KMS-11 (cell line): ENCODE results near the gene VAV3.

Source experiments
- H2AFZ ChIP-seq: fragments of 200-600 bp; sonication (generic); 2 replicates; pipeline ENCODE4 v1.6.1; 2016; ENCODE audit warnings: antibody characterized with exemption, mixed run types, low read depth
- H3K27ac ChIP-seq: fragments of 200-600 bp; sonication (generic); 2 replicates; pipeline ENCODE4 v1.6.1; 2016; ENCODE audit warnings: mild to moderate bottlenecking, mixed run types
- H3K27me3 ChIP-seq: fragments of 200-600 bp; sonication (generic); 2 replicates; pipeline ENCODE4 v1.6.1; 2017; ENCODE audit warnings: mild to moderate bottlenecking, low read depth, mixed run types, moderate library complexity; ENCODE audit not compliant: insufficient read depth
- H3K36me3 ChIP-seq: fragments of 200-600 bp; sonication (generic); 2 replicates; pipeline ENCODE4 v1.6.1; 2017; ENCODE audit warnings: mild to moderate bottlenecking, mixed run types; ENCODE audit not compliant: insufficient read depth
- H3K4me1 ChIP-seq: fragments of 200-600 bp; sonication (generic); 2 replicates; pipeline ENCODE4 v1.6.1; 2016; ENCODE audit warnings: mild to moderate bottlenecking, low read depth, mixed run types; ENCODE audit not compliant: poor library complexity, severe bottlenecking
- H3K4me2 ChIP-seq: fragments of 200-600 bp; sonication (generic); 2 replicates; pipeline ENCODE4 v1.7.0; 2016; ENCODE audit warnings: mild to moderate bottlenecking, mixed run types
- H3K4me3 ChIP-seq: fragments of 200-600 bp; sonication (generic); IDR thresholded peaks from 2 replicates; pipeline ENCODE4 v1.6.1; 2017; ENCODE audit warnings: low read depth, low read length, mixed read lengths; ENCODE audit not compliant: insufficient read depth
- H3K79me2 ChIP-seq: fragments of 200-600 bp; sonication (generic); 2 replicates; pipeline ENCODE4 v1.6.1; 2016; ENCODE audit warnings: low read depth, mixed run types; ENCODE audit not compliant: insufficient read depth
- H3K9ac ChIP-seq: fragments of 200-600 bp; sonication (generic); 2 replicates; pipeline ENCODE4 v1.6.1; 2016; ENCODE audit warnings: mild to moderate bottlenecking, mixed run types
- H4K20me1 ChIP-seq: fragments of 200-600 bp; sonication (generic); 2 replicates; pipeline ENCODE4 v1.6.1; 2016; ENCODE audit warnings: mild to moderate bottlenecking, mixed run types; ENCODE audit not compliant: insufficient read depth
- TF ChIP-seq, protein P1 (sequence below): fragments of 200-600 bp; sonication (generic); conservative IDR thresholded peaks from 2 replicates; pipeline ENCODE4 v1.6.1; 2017; ENCODE audit warnings: low read depth, mild to moderate bottlenecking, antibody characterized with exemption, low read length, moderate library complexity, mixed read lengths

VAV3 gene

DNA sequence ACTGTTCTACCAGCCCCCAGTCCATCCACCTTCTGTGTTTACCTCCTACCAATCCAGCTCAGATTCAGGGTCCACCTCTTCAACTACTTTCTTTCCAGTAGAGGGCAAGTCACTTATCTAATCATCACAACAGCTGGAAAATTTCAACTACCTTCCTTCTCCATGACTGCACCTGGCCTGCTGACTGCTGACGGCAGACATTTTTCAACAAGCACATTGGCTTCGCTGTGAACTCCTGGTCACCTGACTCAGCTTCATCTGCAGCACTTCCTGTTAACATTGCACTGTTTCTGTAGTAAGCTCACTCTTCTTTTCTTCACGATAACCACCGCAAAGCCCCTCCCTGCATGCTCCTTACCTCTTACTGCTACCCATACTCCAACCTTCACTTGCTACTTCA lies 418.4 kb downstream of the VAV3 start:
- H2AFZ ChIP-seq, result no peak overlapping the region
- H3K4me1 ChIP-seq, result no peaks in the 10 kb centered on the region
- no peaks in the 10 kb centered on the region for H3K79me2 ChIP-seq
- no peak overlapping the region for H3K4me2 ChIP-seq
- H3K27ac ChIP-seq, result no peak overlapping the region
- no peaks in the 10 kb centered on the region for H3K36me3 ChIP-seq
- TF ChIP-seq, protein P1, sequence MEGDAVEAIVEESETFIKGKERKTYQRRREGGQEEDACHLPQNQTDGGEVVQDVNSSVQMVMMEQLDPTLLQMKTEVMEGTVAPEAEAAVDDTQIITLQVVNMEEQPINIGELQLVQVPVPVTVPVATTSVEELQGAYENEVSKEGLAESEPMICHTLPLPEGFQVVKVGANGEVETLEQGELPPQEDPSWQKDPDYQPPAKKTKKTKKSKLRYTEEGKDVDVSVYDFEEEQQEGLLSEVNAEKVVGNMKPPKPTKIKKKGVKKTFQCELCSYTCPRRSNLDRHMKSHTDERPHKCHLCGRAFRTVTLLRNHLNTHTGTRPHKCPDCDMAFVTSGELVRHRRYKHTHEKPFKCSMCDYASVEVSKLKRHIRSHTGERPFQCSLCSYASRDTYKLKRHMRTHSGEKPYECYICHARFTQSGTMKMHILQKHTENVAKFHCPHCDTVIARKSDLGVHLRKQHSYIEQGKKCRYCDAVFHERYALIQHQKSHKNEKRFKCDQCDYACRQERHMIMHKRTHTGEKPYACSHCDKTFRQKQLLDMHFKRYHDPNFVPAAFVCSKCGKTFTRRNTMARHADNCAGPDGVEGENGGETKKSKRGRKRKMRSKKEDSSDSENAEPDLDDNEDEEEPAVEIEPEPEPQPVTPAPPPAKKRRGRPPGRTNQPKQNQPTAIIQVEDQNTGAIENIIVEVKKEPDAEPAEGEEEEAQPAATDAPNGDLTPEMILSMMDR, result no peak
- H3K4me3 ChIP-seq, result no peak overlapping the region
- no peaks in the 10 kb centered on the region for H4K20me1 ChIP-seq
- no peak overlapping the region for H3K9ac ChIP-seq
- no peaks in the 10 kb centered on the region for H3K27me3 ChIP-seq

DNA sequence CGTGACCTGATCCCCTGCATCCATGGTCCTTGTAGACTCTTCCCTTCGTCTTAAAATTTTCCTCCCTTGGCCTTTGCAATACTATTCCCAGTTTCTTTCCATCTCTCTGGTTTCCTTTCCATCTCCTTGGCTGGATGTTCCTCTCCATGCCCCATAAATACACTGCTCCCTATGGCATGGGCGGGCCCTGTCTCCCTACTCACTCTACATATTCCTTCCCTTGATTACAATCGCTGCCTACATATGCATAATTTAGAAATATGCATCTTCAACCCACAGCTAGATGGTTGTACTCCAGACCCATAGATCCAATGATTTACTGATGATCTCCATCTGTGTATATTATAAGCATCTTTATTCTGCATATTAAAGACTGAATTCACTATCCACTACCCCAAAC lies 419.1 kb downstream of the VAV3 start:
- no peaks in the 10 kb centered on the region for H3K36me3 ChIP-seq
- no peaks in the 10 kb centered on the region for H3K27me3 ChIP-seq
- TF ChIP-seq, protein P1, result no peak
- H3K9ac ChIP-seq, result no peak overlapping the region
- H3K79me2 ChIP-seq, result no peaks in the 10 kb centered on the region
- H3K4me2 ChIP-seq, result no peak overlapping the region
- no peaks in the 10 kb centered on the region for H4K20me1 ChIP-seq
- H3K4me3 ChIP-seq, result no peak overlapping the region
- H2AFZ ChIP-seq, result no peak overlapping the region
- H3K4me1 ChIP-seq, result no peaks in the 10 kb centered on the region
- H3K27ac ChIP-seq, result no peak overlapping the region

DNA sequence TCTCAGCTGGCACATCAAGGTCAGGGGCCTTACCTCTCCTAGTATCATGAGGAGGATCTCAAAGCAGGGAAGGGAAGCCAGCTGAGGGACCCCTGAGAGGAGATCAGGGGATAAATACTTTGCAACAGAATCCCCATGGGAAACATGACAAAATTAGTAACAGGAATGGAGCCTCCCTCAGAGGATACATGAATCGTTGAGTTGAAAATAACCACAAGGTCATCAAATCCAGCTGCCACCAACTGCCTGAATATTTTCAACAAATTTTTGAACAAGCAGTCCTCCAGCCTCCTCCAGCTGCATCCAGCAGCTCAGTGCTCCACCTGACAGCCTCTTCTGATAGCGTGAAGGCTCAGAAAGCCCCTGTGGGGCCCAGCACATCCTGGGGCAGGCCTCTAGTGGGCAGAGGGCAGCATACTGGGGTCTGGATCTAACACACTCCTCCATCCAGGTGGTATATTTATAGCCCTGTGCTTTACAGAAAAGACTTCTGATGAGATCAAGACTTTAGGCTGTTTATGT lies 419.9 kb downstream of the VAV3 start:
- no peaks in the 10 kb centered on the region for H3K4me1 ChIP-seq
- no peaks in the 10 kb centered on the region for H3K27me3 ChIP-seq
- no peaks in the 10 kb centered on the region for H3K36me3 ChIP-seq
- H4K20me1 ChIP-seq, result no peaks in the 10 kb centered on the region
- H3K4me2 ChIP-seq, result no peak overlapping the region
- TF ChIP-seq, protein P1, result no peak
- no peak overlapping the region for H3K4me3 ChIP-seq
- no peak overlapping the region for H2AFZ ChIP-seq
- no peak overlapping the region for H3K27ac ChIP-seq
- no peak overlapping the region for H3K9ac ChIP-seq
- no peaks in the 10 kb centered on the region for H3K79me2 ChIP-seq

DNA sequence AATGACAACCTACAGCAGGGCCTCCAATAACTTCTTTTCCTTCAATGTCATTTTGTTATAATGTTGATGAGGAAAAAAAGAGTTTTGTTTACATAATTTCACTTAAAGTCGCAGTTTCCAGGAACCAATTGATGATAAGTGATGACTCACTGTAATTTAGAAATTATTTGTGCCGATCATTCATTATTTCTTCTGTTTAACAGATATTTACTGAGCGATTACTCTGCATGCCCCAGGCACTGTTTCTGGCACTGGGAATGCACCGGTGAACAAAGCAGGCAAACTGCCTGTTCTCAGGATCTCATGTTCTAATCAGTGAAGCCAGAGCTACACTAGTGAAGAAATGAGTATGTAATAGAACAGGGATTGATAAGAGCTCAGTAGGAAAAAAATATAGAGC lies 420.7 kb downstream of the VAV3 start:
- TF ChIP-seq, protein P1, result no peak
- H3K79me2 ChIP-seq, result no peaks in the 10 kb centered on the region
- H4K20me1 ChIP-seq, result no peaks in the 10 kb centered on the region
- H2AFZ ChIP-seq, result no peak overlapping the region
- no peak overlapping the region for H3K27ac ChIP-seq
- no peak overlapping the region for H3K4me3 ChIP-seq
- H3K4me1 ChIP-seq, result no peaks in the 10 kb centered on the region
- no peak overlapping the region for H3K9ac ChIP-seq
- H3K36me3 ChIP-seq, result no peaks in the 10 kb centered on the region
- H3K4me2 ChIP-seq, result no peak overlapping the region
- H3K27me3 ChIP-seq, result no peaks in the 10 kb centered on the region
